GM21526 (cell line): ENCODE measurements around the gene NUP62.
A peak's percentile ranks its signal among the peaks of the same experiment; 100 is the strongest.

Experiments used
- ATAC-seq: cut with Tn5 transposase; IDR thresholded peaks from one replicate; pipeline ENCODE4 v1.9.1; 2021; ENCODE audit warnings: moderate library complexity; ENCODE audit not compliant: unreplicated experiment, low FRiP score

The NUP62 gene

DNA sequence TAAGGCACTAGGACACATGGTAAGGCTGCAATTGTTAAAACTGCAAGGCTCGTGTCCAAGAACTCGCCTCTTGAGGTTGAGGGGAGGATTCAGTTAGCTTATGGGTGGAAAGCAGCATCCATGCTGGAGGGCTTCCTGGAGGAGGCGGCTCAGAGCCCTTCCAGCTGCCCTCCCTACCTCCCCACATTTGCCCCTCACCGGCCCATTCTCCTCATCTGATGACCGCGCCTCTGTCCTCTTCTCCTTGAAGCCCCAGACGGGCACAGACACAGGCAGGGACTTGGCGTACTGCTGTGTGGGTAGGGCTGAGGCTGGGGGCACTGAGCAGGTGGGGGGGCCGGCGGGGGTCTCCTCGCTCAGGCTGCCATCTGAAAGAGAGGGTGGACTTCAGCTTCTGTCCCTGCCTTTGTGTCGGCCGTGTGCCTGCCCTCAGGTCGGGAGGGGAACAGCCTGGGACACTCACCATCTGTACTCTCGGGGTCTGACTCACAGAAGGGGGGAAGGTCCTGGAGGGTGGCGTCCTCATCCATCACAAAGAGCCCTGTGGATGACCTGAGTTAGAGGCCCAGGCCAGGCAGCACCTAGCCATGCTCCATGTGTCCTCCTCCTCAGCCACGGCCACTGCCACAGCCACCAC is 57.8 kb downstream of the NUP62 start:
- ATAC-seq = no peak

- ATAC-seq = no peak
Measured at GRCh38 chr19:49870309-49870901, 58.9 kb downstream of the NUP62 start.

DNA sequence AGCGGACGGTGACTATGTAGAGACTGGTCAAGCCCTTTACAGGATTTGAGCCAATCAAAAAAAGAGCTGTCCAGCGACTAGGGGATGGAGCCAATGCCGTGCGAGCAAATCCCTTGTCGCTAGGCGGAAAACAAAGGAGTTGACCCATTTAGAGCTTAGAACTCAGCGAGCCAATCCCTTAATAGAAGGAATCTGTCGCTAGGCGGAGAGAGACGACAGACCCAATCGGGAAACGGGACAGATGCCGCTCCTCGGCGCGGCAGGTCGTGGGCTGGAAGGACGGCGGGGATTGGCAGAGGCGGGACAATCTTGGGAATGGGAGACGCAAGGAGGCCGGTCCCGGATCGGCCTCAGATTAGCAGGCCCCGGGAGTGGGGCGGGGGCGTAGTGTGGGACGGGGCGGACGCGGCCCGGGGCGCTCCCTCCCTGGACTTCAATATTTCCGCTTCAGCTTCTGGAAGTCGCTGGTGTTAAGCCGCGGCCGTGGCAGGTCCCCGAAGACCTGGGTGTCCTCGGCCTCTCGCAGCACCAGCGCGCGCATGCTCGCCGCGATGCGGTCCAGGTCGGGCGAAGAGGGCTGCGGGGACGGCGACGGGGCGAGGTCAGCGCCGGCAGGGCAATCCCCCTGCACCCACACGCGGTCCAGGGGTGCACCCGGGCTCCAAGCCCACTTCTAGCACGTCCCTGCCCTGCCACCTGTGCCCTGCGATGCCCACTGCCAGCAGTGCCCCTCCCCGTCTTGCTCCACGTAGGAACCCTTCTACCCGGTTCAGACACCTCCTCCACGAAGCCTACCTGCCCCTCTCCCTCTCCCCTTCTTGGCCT is 59.6 kb downstream of the NUP62 start:
- ATAC-seq = peak; percentile 49

DNA sequence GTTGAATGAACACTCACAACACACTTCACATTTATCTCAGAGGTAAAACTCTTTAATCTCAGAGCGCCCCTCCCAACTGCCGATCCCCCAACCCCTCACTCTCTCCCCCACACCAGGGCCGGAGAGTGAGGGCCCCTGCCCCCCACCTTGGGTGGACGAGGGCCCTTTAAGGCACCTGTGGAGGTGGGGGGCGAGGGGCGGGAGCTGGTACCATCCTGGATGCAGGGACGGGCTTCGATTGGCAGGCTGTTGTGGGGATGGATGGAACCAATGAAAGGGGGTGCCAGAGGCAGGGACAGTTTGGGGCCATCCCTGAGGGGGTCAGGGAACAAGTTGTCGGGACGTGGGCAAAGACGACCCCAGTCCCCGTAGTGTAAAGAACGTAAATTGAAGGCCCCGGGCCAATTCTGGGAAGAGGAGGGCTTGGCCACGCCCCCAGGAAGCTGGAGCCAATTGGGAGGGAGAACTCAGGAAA is 60.3 kb downstream of the NUP62 start:
- peak; percentile 3 for ATAC-seq

- ATAC-seq = peak; percentile 36
Measured at GRCh38 chr19:49866933-49867782, 62.1 kb downstream of the NUP62 start, which contains the start of gene PNKP. TSS of gene PNKP (minus strand) at chr19:49867576. CDS start at chr19:49867204, 372 bp downstream.

DNA sequence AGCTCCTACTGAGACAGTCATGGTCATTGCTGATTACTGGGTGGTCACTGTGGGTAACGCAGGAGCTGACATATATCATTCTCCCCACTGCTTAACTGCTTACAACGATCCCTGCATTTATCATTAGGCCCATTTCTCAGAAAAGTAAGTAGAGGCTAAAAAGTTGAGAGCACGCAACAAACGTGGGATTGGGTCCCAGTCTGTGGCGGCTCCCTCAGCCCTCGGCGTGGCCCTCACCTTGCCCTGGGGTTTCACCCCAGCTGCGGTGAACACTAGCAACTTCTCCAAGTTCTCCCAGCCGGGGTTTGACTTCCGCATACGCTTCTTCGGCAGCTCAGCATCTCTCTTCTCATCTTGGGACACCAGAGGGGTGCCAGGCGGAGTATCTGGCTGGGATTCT is 64.4 kb downstream of the NUP62 start:
- ATAC-seq = no peak

GRCh38 chr19:49863935-49864320 is 65.4 kb downstream of the NUP62 start:
- ATAC-seq = no peak

DNA sequence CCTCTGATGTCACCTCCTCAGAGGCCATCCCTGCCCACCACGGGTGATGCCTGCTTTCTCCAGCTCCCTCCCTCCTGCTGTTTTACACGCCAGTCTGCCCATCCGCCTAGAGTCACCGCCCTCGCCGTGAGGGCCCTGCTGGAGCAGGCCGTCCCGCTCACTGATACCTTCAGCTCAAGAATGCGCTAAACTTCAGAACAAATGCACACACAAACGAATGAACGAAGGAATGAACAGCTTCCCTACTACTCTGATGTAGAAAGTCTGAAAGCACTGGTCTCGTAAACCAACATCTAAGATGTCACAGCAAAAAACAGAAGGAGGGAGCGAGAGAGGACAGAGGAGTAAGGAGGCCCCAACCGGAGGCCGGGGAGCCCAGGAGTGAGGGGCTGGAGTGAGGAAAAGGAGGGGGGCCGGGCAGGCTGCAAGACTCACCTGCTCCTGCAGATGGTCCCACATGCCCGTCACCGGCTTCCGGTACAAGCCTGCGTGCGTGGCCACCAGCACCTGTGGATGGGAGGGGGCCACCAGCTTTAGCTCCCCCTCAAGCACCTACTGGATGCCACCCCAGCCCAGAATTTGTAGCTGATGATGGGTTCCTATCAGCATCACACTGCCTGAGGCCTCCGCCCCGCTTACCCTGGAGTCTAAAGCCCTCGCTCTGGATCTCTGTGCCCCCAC is 65.9 kb downstream of the NUP62 start:
- ATAC-seq = no peak

DNA sequence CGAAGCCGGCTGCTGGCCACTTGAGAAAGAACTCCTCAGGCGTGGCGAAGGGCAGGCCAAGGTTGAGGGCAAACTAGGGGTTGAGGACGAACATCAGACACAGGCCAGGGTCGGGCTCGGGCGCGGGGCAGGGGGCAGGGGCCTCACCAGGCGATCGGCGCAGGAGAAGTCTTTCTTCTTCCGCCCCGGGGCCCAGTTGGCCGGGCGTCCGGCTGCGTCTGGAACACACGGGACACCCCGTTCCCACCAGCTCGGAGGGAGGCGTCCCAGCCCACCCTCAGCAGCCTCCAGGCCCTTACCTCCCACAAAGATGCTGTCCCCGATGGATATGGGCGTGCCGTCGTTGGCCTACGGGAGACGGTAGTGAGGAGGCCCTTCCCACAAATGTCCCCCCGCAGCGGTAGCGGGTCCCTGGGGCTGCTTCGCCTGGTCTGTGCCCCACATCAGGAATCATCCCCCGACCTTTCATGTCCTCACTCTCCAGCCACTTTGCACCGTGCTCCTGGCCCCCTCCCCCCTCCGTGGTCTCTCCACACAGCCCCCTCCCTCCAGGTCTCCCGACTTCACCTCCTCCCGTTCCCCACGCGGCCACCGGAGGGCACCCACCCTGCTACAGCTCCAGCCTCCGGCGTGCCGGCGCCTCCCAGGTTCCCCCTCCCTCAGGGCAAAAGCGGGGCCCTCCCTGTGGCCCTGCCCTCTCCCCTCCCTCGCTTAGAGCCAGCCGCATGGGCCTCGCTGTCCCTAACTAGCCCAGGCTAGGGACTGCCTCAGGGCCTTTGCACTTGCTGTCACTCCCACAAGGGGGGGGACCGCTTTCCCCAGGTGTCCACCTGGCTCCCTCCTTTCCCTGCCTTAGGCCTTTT is 66.7 kb downstream of the NUP62 start:
- ATAC-seq = no peak

DNA sequence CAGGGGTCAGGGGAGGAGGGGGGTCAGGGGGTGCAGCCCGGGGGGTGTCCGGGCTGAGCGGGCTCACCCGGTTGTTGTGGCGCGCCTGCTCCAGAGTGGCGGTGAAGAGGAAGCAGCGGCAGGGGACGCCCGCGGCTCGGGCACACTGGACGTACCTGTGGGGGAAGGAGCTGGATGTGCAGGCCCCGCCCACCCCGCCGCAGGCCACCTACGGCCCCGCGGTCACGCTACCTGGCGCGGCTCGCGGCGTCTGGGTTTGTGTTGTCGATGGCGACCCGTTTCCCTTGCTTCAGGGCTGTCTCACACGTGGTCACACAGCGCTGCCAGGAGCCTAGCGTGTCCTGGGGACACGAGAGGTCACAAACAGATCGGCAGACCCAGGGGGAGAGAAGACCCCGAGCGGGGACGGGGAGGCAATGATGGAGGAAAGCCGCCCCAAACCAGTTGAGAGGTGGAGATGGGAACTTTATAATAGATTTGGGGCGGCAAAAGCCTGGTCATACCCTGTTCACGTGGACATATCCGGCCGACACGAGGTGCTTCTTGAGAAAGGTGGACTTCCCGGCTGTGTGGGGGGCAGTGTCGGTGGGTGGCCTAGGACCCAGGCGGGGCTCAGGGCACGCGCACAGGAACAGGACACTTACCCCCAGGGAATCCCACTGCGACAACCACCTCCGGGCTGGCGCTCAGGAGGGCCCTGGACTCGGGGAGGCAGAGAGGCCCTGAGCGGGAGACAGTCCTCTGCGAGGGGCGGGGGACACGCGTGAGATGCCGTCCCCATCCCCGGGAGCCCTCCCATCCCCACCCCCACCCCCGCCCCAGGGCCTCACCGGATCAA is 67.5 kb downstream of the NUP62 start:
- ATAC-seq = no peak

DNA sequence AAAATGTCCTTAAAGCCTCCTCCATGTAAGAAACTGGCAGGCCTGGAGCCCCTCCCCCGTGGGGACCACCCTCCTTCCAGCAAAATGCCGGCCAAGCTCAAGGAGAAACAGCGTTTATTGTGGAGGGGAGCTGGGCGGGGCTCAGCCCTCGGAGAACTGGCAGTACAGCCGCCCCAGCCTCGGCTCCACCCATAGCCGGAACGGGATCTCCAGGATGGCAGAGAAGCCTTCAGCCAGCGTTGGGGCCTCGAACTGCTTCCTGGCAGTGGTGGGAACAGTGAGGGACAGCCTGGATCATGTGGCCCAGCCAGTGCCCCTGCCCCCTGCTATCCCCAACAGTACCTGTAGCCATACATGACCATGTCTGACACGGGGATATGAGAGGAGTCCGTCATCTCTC is 68.2 kb downstream of the NUP62 start:
- no peak for ATAC-seq

GRCh38 chr19:49860336-49861102 is 68.8 kb downstream of the NUP62 start:
- ATAC-seq = no peak

DNA sequence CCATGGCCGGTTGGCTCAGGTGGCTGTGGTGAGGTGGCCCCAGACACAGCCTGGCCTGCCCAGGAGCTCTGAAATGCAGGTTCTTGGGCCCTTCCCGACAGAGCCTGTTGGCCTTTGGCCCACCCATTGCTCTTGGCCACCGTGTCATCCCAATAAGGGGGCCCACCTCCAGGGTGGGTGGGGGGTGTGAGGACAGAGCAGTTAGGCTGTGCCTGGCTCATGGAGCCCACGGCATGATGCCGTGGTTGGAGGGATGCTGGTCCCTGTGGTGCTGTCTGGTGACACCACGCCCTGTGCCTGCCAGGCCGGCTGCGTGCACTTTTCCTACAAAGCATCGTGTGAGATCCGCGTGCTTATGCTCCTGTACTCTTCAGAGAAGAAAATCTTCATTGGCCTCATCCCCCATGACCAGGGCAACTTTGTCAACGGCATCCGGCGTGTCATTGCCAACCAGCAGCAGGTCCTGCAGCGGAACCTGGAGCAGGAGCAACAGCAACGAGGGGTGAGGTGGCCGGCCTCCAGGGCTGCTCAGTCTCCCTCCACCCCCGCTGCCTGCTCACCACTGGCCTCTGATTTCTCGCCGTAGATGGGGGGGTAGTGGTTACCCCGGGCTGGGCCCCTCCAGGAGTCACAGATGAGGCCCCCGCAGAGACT is 69.5 kb downstream of the NUP62 start:
- no peak for ATAC-seq

GRCh38 chr19:49858088-49858985 is 71.0 kb downstream of the NUP62 start:
- ATAC-seq = no peak

- ATAC-seq = no peak
Measured at GRCh38 chr19:49857838-49858087, 71.5 kb downstream of the NUP62 start.

GRCh38 chr19:49857061-49857837 is 72.1 kb downstream of the NUP62 start:
- no peak for ATAC-seq
